ENCODE results near the gene SLC39A1. TPM values are rescaled to one million over a fixed set of nuclear protein-coding genes. Genes with fewer than 3 reads are reported as not detected.
A peak's percentile ranks its signal among the peaks of the same experiment; 100 is the strongest.

SLC39A1 gene
- total and polyA plus RNA-seq, 2 of the 8 experiments (the other 6 are each of a cell fraction or from before 2014, with no cell fraction given) = 238 to 337 TPM

- TF ChIP-seq CHD7 (IDR thresholded peaks at IDR 0.05; ENCODE audit: insufficient replicate concordance, low read length) = no peak
- TF ChIP-seq SIN3A (conservative IDR thresholded peaks at IDR 0.05 in 1 of 2, IDR thresholded peaks at IDR 0.05 in 1 of 2; ENCODE audit: low read depth in 1 of 2, low read length in 2 of 2) = peak; percentile 9 to 16; a peak in 1 of 4 replicates
- no peak for TF ChIP-seq GTF2F1 (IDR thresholded peaks at IDR 0.05; ENCODE audit: borderline replicate concordance, low read depth, low read length)
- TF ChIP-seq TAF1 (IDR thresholded peaks at IDR 0.05; ENCODE audit: low read depth, low read length) = peak; percentile 41; the same call in 1 of the 2 replicates
- no peak for TF ChIP-seq EP300 (IDR thresholded peaks at IDR 0.05; ENCODE audit: borderline replicate concordance in 1 of 2, low read depth in 2 of 2, low read length in 2 of 2)
- no peak for TF ChIP-seq RFX5 (IDR thresholded peaks at IDR 0.05; ENCODE audit: borderline replicate concordance, low read depth, low read length)
- no peak for TF ChIP-seq BCL11A (IDR thresholded peaks at IDR 0.05; ENCODE audit: low read depth in 2 of 2, low read length in 2 of 2)
- TF ChIP-seq TBP (IDR thresholded peaks at IDR 0.05; ENCODE audit: low read depth, low read length) = no peak
- no peak for TF ChIP-seq MAFK (IDR thresholded peaks at IDR 0.05; ENCODE audit: low read depth, low read length)
Observed at GRCh38 chr1:153922076-153922971, 41.0 kb downstream of the SLC39A1 start (continued).
